T-cell (primary cell): ENCODE measurements around the gene TMEM198. TPM values are rescaled to one million over a fixed set of nuclear protein-coding genes. Genes with fewer than 3 reads are reported as not detected.

Experiments
- ATAC-seq, 4 experiments: fragments of 200-7000 bp in 3 of 4; fragments of 150-1000 bp in 1 of 4; cut with Tn5 transposase; replicated peaks in 1 of 4; 1 replicate in 3 of 4; 2 replicates in 1 of 4; pipeline ENCODE4 v1.10.0; 2021; ENCODE audit warnings: moderate library complexity in 3 of 4, mild to moderate bottlenecking in 2 of 4, moderate number of reproducible peaks in 1 of 4
- CTCF ChIA-PET, 2 donors: fragments of 300-600 bp; sonication (Branson Sonifier 250); formaldehyde crosslinking; loops; one replicate each; lab custom pipeline; 2022; ENCODE audit warnings: antibody characterized with exemption in 2 of 2; lab: Charles Lee
- POLR2A ChIA-PET, 2 donors: fragments of 300-600 bp; sonication (Branson Sonifier 250); formaldehyde crosslinking; loops; one replicate each; lab custom pipeline; 2022; ENCODE audit warnings: antibody characterized with exemption in 2 of 2; lab: Charles Lee
- DNase-seq, 35 experiments: peaks; one replicate each; pipeline versions ENCODE4 v3.0.0 to v3.0.0-alpha.2; 2013 to 2023
- H3K27ac ChIP-seq: one replicate; pipeline ENCODE4 v1.5.1; 2013; ENCODE audit warnings: low read length
- H3K27me3 ChIP-seq, 2 experiments: replicated peaks in 1 of 2; 1 replicate in 1 of 2; 2 replicates in 1 of 2; pipeline versions ENCODE4 v1.6.1 to v1.7.0; 2013; ENCODE audit warnings: low read length in 1 of 2, mixed read lengths in 1 of 2; ENCODE audit not compliant: control insufficient read depth in 2 of 2, insufficient read depth in 2 of 2; ENCODE audit errors: extremely low read depth in 1 of 2
- H3K36me3 ChIP-seq, 2 donors: 1 replicate in 1 of 2; 2 replicates in 1 of 2; pipeline versions ENCODE4 v1.6.1 to v1.7.0; 2013; ENCODE audit warnings: low read length in 1 of 2; ENCODE audit not compliant: control insufficient read depth in 2 of 2, insufficient read depth in 1 of 2; ENCODE audit errors: extremely low read depth in 1 of 2
- H3K4me1 ChIP-seq, 2 experiments: 1 replicate in 1 of 2; 2 replicates in 1 of 2; pipeline versions ENCODE4 v1.6.1 to v1.7.0; 2013; ENCODE audit warnings: low read length in 2 of 2, mixed read lengths in 1 of 2; ENCODE audit not compliant: insufficient read depth in 2 of 2, control insufficient read depth in 1 of 2; ENCODE audit errors: extremely low read depth in 1 of 2
- H3K4me3 ChIP-seq, 2 donors: 1 replicate in 1 of 2; 2 replicates in 1 of 2; pipeline versions ENCODE4 v1.5.1 to v1.7.0; 2013; ENCODE audit warnings: mild to moderate bottlenecking in 2 of 2, low read length in 1 of 2, moderate library complexity in 1 of 2; ENCODE audit not compliant: control insufficient read depth in 1 of 2; ENCODE audit errors: extremely low read depth in 1 of 2
- H3K9me3 ChIP-seq: 2 replicates; pipeline ENCODE4 v1.7.0; 2013
- H3K27ac Mint-ChIP-seq, 2 donors: one replicate each; pipeline ENCODE4 v1.8.0; 2020 to 2021; ENCODE audit warnings: mild to moderate bottlenecking in 2 of 2, mixed read lengths in 2 of 2
- H3K27me3 Mint-ChIP-seq, 2 donors: one replicate each; pipeline ENCODE4 v1.8.0; 2021 to 2022; ENCODE audit warnings: mixed read lengths in 2 of 2
- H3K36me3 Mint-ChIP-seq: one replicate; pipeline ENCODE4 v1.8.0; 2021; ENCODE audit warnings: mixed read lengths
- H3K4me1 Mint-ChIP-seq, 3 donors: one replicate each; pipeline ENCODE4 v1.8.0; 2020 to 2022; ENCODE audit warnings: mixed read lengths in 3 of 3, mild to moderate bottlenecking in 1 of 3
- H3K4me3 Mint-ChIP-seq, 3 donors: one replicate each; pipeline ENCODE4 v1.8.0; 2020 to 2022; ENCODE audit warnings: mild to moderate bottlenecking in 3 of 3, mixed read lengths in 3 of 3, moderate library complexity in 3 of 3
- H3K9me3 Mint-ChIP-seq, 3 donors: one replicate each; pipeline ENCODE4 v1.8.0; 2020 to 2022; ENCODE audit warnings: mixed read lengths in 3 of 3
- WGBS: methylation state at CpG from one replicate; pipeline ENCODE4 v1.1.5; 2013; ENCODE audit warnings: missing lambda C conversion rate; ENCODE audit not compliant: insufficient coverage; 5-methylcytosine and 5-hydroxymethylcytosine counted together
- total RNA-seq, 35 experiments: library from RNA in 6 of 35; stranded (reverse) in 6 of 35; fragments of 120-200 nt in 1 of 35; gene quantifications; one replicate each; pipeline versions ENCODE4 v1.2.1 to v1.2.4 and lab custom pipeline; 2013 to 2026

The TMEM198 gene
- total RNA-seq, 5 donors from 2014 or later (not counting 1 experiment from before 2014, with no cell fraction given) = 0.37 to 0.88 (median 0.69) TPM

DNA sequence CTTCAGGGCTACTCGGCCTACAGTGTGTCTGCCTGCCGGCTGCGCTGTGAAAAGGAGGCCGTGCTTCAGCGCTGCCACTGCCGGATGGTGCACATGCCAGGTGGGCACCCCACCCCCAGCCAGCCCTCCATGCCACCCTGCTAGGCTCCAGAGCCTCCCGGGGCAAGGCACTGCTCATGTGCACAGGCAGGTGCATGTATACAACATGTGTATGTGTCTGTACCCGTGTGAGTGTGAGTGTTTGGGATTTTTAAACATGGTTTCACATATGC is 11.5 kb upstream of the TMEM198 start:
- 80% methylated on average over 6 of the region's 8 CpGs for WGBS
- H3K36me3 Mint-ChIP-seq = no peaks in the 10 kb centered on the region
- Histone ChIP-seq H3K4me3 (no peak overlapping the region), H3K27ac (no peak overlapping the region), H3K27me3 (peaks cover 0 to 79% of the 10 kb centered on the region in 2 experiments), H3K36me3 (no peaks in the 10 kb centered on the region), H3K4me1 (peaks cover 0 to 6% of the 10 kb centered on the region in 2 experiments), H3K9me3 (no peaks in the 10 kb centered on the region)
- H3K27ac Mint-ChIP-seq = no peak overlapping the region
- CTCF ChIA-PET = interaction anchor here (2.6 to 6.7 kb wide), 2 partner anchors 9 to 128 kb away, joined by 11 to 57 read pairs; no protein-coding TSS in a partner anchor
- H3K9me3 Mint-ChIP-seq = no peaks in the 10 kb centered on the region
- H3K4me1 Mint-ChIP-seq = no peaks in the 10 kb centered on the region
- ATAC-seq (no peak), DNase-seq (no peak)
- no peak overlapping the region for H3K4me3 Mint-ChIP-seq
- POLR2A ChIA-PET = no interaction called here
- peaks cover 45 to 54% of the 10 kb centered on the region in 2 donors for H3K27me3 Mint-ChIP-seq

DNA sequence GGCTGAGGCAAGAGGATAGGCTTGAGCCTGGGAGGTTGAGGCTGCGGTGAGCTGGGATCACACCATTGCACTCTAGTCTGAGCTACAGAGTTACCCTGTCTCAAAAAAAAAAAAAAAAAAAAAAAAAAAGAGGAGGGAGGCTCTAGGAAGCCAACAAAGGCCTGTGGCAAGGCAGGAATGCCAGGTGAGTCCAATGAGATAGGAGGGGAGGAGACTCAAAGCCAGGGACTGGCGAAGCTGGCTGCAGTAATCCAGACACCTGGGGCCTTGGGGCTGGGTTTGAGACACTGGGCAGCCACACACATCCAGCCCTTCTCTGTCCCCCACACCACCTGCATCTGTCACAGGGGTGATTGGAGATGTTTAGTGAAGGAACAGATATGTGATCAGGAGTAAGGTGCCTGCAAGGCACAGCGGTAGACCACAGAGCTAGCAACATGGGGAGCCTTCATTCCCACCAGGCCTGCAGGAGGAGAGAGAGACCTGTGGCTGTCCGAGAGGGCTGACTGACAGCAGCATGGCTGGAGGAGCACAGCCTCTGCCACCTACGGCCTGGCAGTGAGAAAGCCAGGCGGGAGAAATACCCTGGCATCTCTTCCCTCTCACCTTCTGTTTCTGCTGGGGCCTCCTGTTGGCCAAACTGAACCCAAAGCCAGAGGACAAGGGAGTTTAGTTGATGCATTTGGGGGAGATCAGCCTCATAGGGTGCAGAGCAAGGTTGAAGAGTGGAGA is 9.7 kb upstream of the TMEM198 start:
- H3K9me3 Mint-ChIP-seq = no peaks in the 10 kb centered on the region

DNA sequence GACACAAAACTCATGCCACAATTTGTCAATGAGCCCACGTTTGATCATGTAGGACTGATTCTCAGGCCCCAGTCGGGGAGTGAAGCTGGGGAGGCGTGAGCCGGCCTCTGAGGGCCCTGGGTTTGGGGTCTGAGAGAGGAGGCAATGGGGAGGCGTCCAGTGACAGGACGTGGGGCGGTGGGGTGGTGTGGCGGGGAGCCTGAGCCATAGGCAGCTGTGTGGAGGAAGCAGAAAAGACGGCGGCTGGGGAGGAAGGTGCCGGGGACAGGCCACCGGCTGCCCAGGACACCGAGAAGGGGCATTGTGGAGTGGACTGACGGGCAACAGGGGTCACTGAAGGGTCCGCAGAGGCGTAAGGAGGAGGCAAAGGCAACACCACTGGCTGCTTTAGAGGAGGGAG is 7.4 kb upstream of the TMEM198 start:
- WGBS = 82% methylated on average over 13 of the region's 16 CpGs
- H3K27me3 Mint-ChIP-seq = peaks cover 6 to 14% of the 10 kb centered on the region in 2 donors
- H3K9me3 Mint-ChIP-seq = no peaks in the 10 kb centered on the region
- Histone ChIP-seq H3K4me3 (no peak overlapping the region), H3K9me3 (no peaks in the 10 kb centered on the region), H3K36me3 (peaks cover 0 to 12% of the 10 kb centered on the region in 2 donors), H3K4me1 (peaks cover 0 to 6% of the 10 kb centered on the region in 2 experiments), H3K27me3 (peaks cover 0 to 50% of the 10 kb centered on the region in 2 experiments), H3K27ac (no peak overlapping the region)
- ChIA-PET CTCF (interaction anchor here in 1 of 2 donors (0.5 kb wide), 1 partner anchor 206 kb away, joined by 3 read pairs; no protein-coding TSS in a partner anchor), POLR2A (no interaction called here)
- H3K4me1 Mint-ChIP-seq = peaks cover 0 to 5% (median 4%) of the 10 kb centered on the region in 3 donors
- H3K4me3 Mint-ChIP-seq = no peak overlapping the region
- no peak overlapping the region for H3K27ac Mint-ChIP-seq
- DNase-seq (no peak), ATAC-seq (no peak)
- H3K36me3 Mint-ChIP-seq = no peaks in the 10 kb centered on the region

More for the DNA sequence above, 9.7 kb upstream of the TMEM198 start:
- Histone ChIP-seq H3K4me3 (no peak overlapping the region), H3K36me3 (peaks cover 0 to 5% of the 10 kb centered on the region in 2 donors), H3K4me1 (peaks cover 0 to 6% of the 10 kb centered on the region in 2 experiments), H3K9me3 (no peaks in the 10 kb centered on the region), H3K27me3 (peaks cover 0 to 67% of the 10 kb centered on the region in 2 experiments), H3K27ac (no peak overlapping the region)
- no peak overlapping the region for H3K27ac Mint-ChIP-seq
- no peaks in the 10 kb centered on the region for H3K36me3 Mint-ChIP-seq
- 100% methylated on average over 1 of the region's 6 CpGs for WGBS
- ChIA-PET CTCF (no interaction called here), POLR2A (no interaction called here)
- no peak overlapping the region for H3K4me3 Mint-ChIP-seq
- H3K27me3 Mint-ChIP-seq = peaks cover 29 to 36% of the 10 kb centered on the region in 2 donors
- no peak for ATAC-seq
- DNase-seq = no peak
- H3K4me1 Mint-ChIP-seq = no peaks in the 10 kb centered on the region

DNA sequence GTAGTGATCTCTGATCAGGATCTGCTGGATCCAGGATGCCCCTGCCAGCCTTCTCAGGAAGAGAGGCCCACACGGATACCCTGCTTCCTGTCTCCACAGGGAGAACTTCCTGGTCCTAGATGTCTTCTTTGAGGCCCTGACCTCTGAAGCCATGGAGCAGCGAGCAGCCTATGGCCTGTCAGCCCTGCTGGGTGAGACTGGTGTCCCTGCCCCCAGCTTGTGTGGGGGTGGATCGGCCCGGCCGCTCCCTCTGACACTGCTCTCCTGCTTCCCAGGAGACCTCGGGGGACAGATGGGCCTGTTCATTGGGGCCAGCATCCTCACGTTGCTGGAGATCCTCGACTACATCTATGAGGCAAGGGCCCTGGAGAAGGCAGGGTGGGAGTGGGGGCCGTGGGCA is 6.9 kb upstream of the TMEM198 start:
- ATAC-seq (no peak), DNase-seq (no peak)
- 82% methylated on average over 8 of the region's 9 CpGs for WGBS
- ChIA-PET CTCF (interaction anchor here (0.5 to 1.0 kb wide), 2 partner anchors 135 to 206 kb away, joined by 3 to 4 read pairs; no protein-coding TSS in a partner anchor), POLR2A (no interaction called here)
- Mint-ChIP-seq H3K27ac (no peak overlapping the region), H3K36me3 (no peaks in the 10 kb centered on the region), H3K4me3 (no peak overlapping the region), H3K9me3 (no peaks in the 10 kb centered on the region), H3K27me3 (peaks cover 5 to 11% of the 10 kb centered on the region in 2 donors), H3K4me1 (peaks cover 4 to 9% (median 9%) of the 10 kb centered on the region in 3 donors)
- peaks cover 0 to 45% of the 10 kb centered on the region in 2 experiments for H3K27me3 ChIP-seq
- no peaks in the 10 kb centered on the region for H3K9me3 ChIP-seq
- H3K4me1 ChIP-seq = peaks cover under 1 to 11% of the 10 kb centered on the region in 2 experiments
- peaks cover 0 to 12% of the 10 kb centered on the region in 2 donors for H3K36me3 ChIP-seq
- H3K27ac ChIP-seq = no peak overlapping the region
- no peak overlapping the region for H3K4me3 ChIP-seq

DNA sequence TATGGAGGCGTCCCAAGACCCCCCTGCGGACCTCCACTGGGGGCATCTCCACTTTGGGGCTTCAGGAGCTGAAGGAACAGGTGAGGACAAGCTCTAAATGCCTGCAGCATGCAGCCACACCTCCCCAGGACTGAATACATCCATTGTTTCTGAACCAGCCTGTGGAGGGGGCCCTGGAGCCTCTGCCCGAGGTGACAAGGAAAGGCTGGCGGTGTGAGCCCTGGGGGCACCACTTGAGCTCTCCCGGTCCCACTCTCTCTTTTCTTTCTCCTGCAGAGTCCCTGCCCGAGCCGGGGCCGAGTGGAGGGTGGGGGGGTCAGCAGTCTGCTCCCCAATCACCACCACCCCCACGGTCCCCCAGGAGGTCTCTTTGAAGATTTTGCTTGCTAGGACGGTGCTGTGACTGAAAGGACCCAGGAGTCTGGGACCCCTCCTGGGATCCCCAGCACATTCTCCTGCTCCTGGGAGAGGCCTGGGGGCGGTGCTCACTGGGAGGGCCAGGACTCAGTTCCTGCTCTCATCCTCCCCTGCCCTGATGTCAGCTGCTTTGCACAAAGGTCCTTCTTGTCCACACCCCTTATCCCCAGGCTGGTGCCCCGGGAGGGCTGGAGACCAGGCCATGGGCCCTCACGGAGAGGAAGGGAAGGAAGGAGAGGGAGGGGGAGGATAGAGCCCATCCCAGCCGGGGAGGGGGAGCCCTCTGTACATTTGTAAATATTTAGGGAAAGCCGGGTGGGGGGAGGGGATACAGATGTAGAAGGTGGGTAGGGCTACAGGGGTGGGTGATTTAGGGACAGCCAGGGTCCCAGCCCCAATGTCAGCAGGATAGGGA is 6.0 kb upstream of the TMEM198 start:
- H3K4me3 Mint-ChIP-seq = no peak overlapping the region
- ATAC-seq = no peak
- CTCF ChIA-PET = interaction anchor here (0.5 to 1.2 kb wide), 4 partner anchors 10 to 152 kb away, joined by 3 to 4 read pairs (median 4); no protein-coding TSS in a partner anchor
- peaks cover 13 to 18% (median 17%) of the 10 kb centered on the region in 3 donors for H3K4me1 Mint-ChIP-seq
- peaks cover 0 to 12% of the 10 kb centered on the region in 2 donors for H3K36me3 ChIP-seq
- POLR2A ChIA-PET = no interaction called here
- H3K4me3 ChIP-seq = no peak overlapping the region
- H3K27ac ChIP-seq = no peak overlapping the region
- no peaks in the 10 kb centered on the region for H3K36me3 Mint-ChIP-seq
- H3K9me3 Mint-ChIP-seq = no peaks in the 10 kb centered on the region
- WGBS = 79% methylated on average over 5 of the region's 15 CpGs
- H3K27ac Mint-ChIP-seq = no peak overlapping the region
- no peaks in the 10 kb centered on the region for H3K9me3 ChIP-seq
- peaks cover 0 to 39% of the 10 kb centered on the region in 2 experiments for H3K27me3 ChIP-seq
- H3K4me1 ChIP-seq = peaks cover 10 to 20% of the 10 kb centered on the region in 2 experiments
- no peak for DNase-seq
- peaks cover 0 to 11% of the 10 kb centered on the region in 2 donors for H3K27me3 Mint-ChIP-seq

DNA sequence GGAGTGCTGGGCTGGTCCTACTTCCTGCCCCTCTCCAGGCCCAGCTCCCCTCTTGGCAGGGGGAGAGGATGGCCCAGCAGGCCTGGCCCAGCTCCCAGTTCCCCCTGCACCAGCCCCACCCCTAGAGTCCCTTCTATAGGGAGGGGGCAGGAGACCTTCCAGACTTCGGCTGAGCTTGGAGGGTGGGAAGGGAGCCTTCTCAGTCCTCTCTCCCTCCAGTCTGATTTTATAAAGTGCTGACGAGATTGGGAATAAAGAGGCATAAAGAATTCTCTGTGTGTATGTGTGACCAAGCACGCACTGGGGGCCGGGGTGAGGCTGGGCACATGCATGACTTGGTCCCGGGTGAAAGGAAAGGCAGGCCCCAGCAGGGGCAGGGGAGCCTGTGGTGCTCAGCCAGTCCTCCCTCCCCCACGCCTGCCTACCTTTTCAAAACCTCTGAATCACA is 5.3 kb upstream of the TMEM198 start:
- H3K36me3 Mint-ChIP-seq = no peaks in the 10 kb centered on the region
- Histone ChIP-seq H3K9me3 (no peaks in the 10 kb centered on the region), H3K4me1 (peaks cover 10 to 22% of the 10 kb centered on the region in 2 experiments), H3K36me3 (peaks cover 0 to 12% of the 10 kb centered on the region in 2 donors), H3K27ac (no peak overlapping the region), H3K27me3 (peaks cover 0 to 35% of the 10 kb centered on the region in 2 experiments), H3K4me3 (no peak overlapping the region)
- no peak overlapping the region for H3K4me3 Mint-ChIP-seq
- H3K4me1 Mint-ChIP-seq = peaks cover 14 to 18% (median 17%) of the 10 kb centered on the region in 3 donors
- WGBS = 100% methylated on average over 1 of the region's 6 CpGs
- no peak overlapping the region for H3K27ac Mint-ChIP-seq
- ChIA-PET POLR2A (no interaction called here), CTCF (interaction anchor here (0.6 to 1.2 kb wide), 4 partner anchors 9 to 151 kb away, joined by 3 to 4 read pairs (median 3); no protein-coding TSS in a partner anchor)
- no peaks in the 10 kb centered on the region for H3K9me3 Mint-ChIP-seq
- DNase-seq (no peak), ATAC-seq (no peak)
- H3K27me3 Mint-ChIP-seq = peaks cover 0 to 7% of the 10 kb centered on the region in 2 donors
